GM19043 (cell line): ENCODE measurements around the gene CMTM4.
"Not testable (repeated sequence)": the region's sequence is repeated elsewhere in the genome, so short reads cannot be mapped to it uniquely, and the experiment has no call there.

Experiments
- ATAC-seq: cut with Tn5 transposase; IDR thresholded peaks from one replicate; pipeline ENCODE4 v1.9.1; 2021; ENCODE audit warnings: low read depth; ENCODE audit not compliant: unreplicated experiment

Gene CMTM4

GRCh38 chr16:66676599-66676998, 19.9 kb downstream of the CMTM4 start:
- ATAC-seq, result no peak

- no peak for ATAC-seq
Observed at GRCh38 chr16:66673691-66674090, 22.9 kb downstream of the CMTM4 start.

- ATAC-seq, result no peak
Observed at GRCh38 chr16:66670691-66671388, 25.7 kb downstream of the CMTM4 start.

- ATAC-seq, result no peak
Observed at GRCh38 chr16:66668777-66669444, 27.6 kb downstream of the CMTM4 start.

- ATAC-seq, result no peak
Observed at GRCh38 chr16:66667944-66668343, 28.6 kb downstream of the CMTM4 start.

GRCh38 chr16:66662445-66663194, 33.9 kb downstream of the CMTM4 start:
- no peak for ATAC-seq

GRCh38 chr16:66661671-66662346, 34.7 kb downstream of the CMTM4 start:
- not testable (repeated sequence) for ATAC-seq

GRCh38 chr16:66661210-66661560, 35.4 kb downstream of the CMTM4 start:
- no peak for ATAC-seq

GRCh38 chr16:66660422-66661209, 35.9 kb downstream of the CMTM4 start:
- ATAC-seq, result no peak

- no peak for ATAC-seq
Observed at GRCh38 chr16:66658860-66659190, 37.7 kb downstream of the CMTM4 start.

GRCh38 chr16:66658143-66658859, 38.2 kb downstream of the CMTM4 start:
- no peak for ATAC-seq

GRCh38 chr16:66656547-66656946, 40.0 kb downstream of the CMTM4 start:
- no peak for ATAC-seq

GRCh38 chr16:66653581-66654350, 42.8 kb downstream of the CMTM4 start:
- ATAC-seq, result no peak

- no peak for ATAC-seq
Observed at GRCh38 chr16:66652661-66653360, 43.7 kb downstream of the CMTM4 start.

- no peak for ATAC-seq
Observed at GRCh38 chr16:66651965-66652364, 44.6 kb downstream of the CMTM4 start.

- no peak for ATAC-seq
Observed at GRCh38 chr16:66651474-66651765, 45.1 kb downstream of the CMTM4 start.

GRCh38 chr16:66650707-66651473, 45.7 kb downstream of the CMTM4 start:
- ATAC-seq, result peak; percentile 93

- ATAC-seq, result no peak
Observed at GRCh38 chr16:66649636-66650205, 46.8 kb downstream of the CMTM4 start.
